ENCODE measurements around the gene FZD2.
A peak's percentile ranks its signal among the peaks of the same experiment; 100 is the strongest.
"Not testable (repeated sequence)": the region's sequence is repeated elsewhere in the genome, so short reads cannot be mapped to it uniquely, and the experiment has no call there.

The FZD2 gene

GRCh38 chr17:44529864-44530263 is 27.4 kb upstream of the FZD2 start:
- Histone ChIP-seq H3K4me3 (no peak overlapping the region), H3K27ac (no peak overlapping the region)
- TF ChIP-seq CTCF (IDR thresholded peaks at IDR 0.05): no peak
- no peak for DNase-seq (ENCODE audit: low spot score)

GRCh38 chr17:44530896-44531418 is 26.3 kb upstream of the FZD2 start:
- no peak for TF ChIP-seq CTCF (IDR thresholded peaks at IDR 0.05)
- no peak overlapping the region for H3K4me3 ChIP-seq
- DNase-seq (ENCODE audit: low spot score): no peak
- H3K27ac ChIP-seq: no peak overlapping the region

DNA sequence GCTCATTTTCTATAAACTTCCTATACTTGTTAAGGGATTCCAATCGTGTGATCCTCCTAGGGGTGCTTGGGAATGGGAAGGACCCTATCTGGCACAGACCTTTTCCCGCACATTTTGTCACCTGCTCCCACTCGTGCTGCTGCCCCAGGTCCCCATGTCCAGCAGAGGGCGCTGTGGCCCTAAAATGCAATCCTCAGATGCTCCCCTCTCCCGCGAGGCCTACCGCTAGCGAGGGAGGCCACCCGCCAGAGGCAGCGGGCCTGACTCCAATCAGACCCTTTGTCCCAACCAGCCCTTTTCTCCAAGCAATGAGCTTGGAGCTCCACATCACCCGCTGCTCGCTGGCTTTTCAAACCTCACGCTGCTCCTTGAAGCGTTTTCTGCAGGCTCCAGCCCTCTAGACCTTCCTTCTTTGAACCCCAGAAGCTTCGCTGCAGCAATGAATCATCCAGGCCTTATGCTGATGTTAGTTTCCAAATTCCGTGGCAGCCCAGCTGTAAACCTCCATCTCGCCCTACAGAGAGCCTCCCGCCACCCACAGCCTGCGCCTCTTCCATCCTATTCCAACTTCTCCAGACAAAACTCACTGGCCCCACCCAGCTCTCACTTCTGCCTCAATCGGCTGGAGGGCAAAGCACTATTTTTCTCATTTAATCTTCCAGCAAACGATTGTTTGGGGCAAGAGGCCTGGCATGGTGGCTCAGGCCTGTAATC is 23.6 kb upstream of the FZD2 start:
- peak; percentile 87 for DNase-seq (ENCODE audit: low spot score)
- peak overlapping the region; percentile 27 for H3K4me3 ChIP-seq
- TF ChIP-seq CTCF (IDR thresholded peaks at IDR 0.05): peak; percentile 96
- peak overlapping the region in 1 of 2 donors; percentile 50 for H3K27ac ChIP-seq

GRCh38 chr17:44536090-44536953 is 21.0 kb upstream of the FZD2 start:
- TF ChIP-seq CTCF (IDR thresholded peaks at IDR 0.05): no peak
- peak overlapping the region in 1 of 2 donors; percentile 64 for H3K27ac ChIP-seq
- no peak for DNase-seq (ENCODE audit: low spot score)
- no peak overlapping the region for H3K4me3 ChIP-seq

- H3K27ac ChIP-seq; DNase-seq (ENCODE audit: low spot score): not testable (repeated sequence)
Measured at GRCh38 chr17:44537922-44538321, 19.4 kb upstream of the FZD2 start.

GRCh38 chr17:44539673-44540072 is 17.6 kb upstream of the FZD2 start:
- no peak for DNase-seq (ENCODE audit: low spot score)
- Histone ChIP-seq H3K27ac (no peak overlapping the region), H3K4me3 (no peak overlapping the region)
- no peak for TF ChIP-seq CTCF (IDR thresholded peaks at IDR 0.05)

More at GRCh38 chr17:44537922-44538321, 19.4 kb upstream of the FZD2 start:
- H3K4me3 ChIP-seq: not testable (repeated sequence)

DNA sequence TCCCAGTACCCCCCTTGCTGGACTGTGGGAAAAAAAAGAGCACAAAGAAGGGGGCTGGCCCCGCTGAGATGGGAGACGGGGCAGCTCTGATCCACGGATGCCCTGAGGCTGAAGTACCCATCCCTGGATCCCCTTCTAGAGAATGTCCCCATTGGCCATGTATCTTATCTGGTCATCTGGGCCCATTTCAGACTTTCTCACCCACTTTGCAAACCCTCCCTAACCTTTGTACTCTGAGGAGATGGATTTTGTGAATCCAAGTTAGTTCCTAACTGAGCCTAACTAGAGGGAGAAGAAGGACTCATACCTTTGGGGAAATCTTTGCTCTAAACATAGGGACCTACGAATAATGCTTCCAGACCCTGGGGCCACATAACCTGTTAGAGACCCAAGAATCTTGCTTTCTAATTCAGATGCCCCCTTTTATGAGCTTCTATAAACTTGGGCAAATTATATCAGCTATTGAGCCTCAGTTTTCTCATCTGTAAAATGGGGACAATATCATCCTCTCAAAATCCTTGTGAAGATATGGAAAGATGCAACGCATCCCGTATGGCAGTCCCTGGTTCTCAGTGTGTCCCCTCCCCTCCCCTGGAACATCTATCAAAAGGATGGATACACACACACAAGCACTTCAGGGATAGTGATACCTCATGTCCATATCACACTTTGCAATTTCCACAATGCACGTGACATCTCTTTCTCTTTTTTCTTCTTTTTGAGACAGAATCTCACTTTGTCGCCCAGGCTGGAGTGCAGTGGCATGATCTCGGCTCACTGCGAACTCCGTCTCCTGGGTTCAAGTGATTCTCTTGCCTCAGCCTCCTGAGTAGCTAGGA is 16.8 kb upstream of the FZD2 start:
- TF ChIP-seq CTCF (IDR thresholded peaks at IDR 0.05): no peak
- H3K4me3 ChIP-seq: no peak overlapping the region
- no peak for DNase-seq (ENCODE audit: low spot score)

More for the DNA sequence above, 16.8 kb upstream of the FZD2 start:
- H3K27ac ChIP-seq: no peak overlapping the region
